CD14-positive monocyte (primary cell): ENCODE measurements around the gene HOXC13. TPM values are rescaled to one million over a fixed set of nuclear protein-coding genes. Genes with fewer than 3 reads are reported as not detected.

Source experiments
- DNase-seq, 3 donors: peaks; one replicate each; pipeline ENCODE4 v3.0.0-alpha.2; 2011 to 2022
- H2AFZ ChIP-seq: 2 replicates; pipeline ENCODE4 v1.6.0; 2012; ENCODE audit warnings: mild to moderate bottlenecking, low read depth, low read length, inconsistent platforms; ENCODE audit not compliant: insufficient read depth, poor library complexity, severe bottlenecking
- H3K27ac ChIP-seq, 2 donors: 1 replicate in 1 of 2; 2 replicates in 1 of 2; pipeline ENCODE4 v1.5.1; 2012 to 2013; ENCODE audit warnings: low read length in 2 of 2, control low read depth in 1 of 2, inconsistent platforms in 1 of 2, low read depth in 1 of 2, mild to moderate bottlenecking in 1 of 2
- H3K27me3 ChIP-seq, 2 donors: one replicate each; pipeline versions ENCODE4 v1.6.0 to v1.6.1; 2011 to 2013; ENCODE audit warnings: low read length in 2 of 2; ENCODE audit not compliant: control insufficient read depth in 2 of 2, insufficient read depth in 2 of 2
- H3K36me3 ChIP-seq, 2 donors: replicated peaks in 1 of 2; 1 replicate in 1 of 2; 2 replicates in 1 of 2; pipeline versions ENCODE4 v1.5.1 to v1.6.1; 2012 to 2013; ENCODE audit warnings: low read length in 2 of 2, control low read depth in 1 of 2, inconsistent platforms in 1 of 2, mild to moderate bottlenecking in 1 of 2; ENCODE audit not compliant: insufficient read depth in 2 of 2, control insufficient read depth in 1 of 2
- H3K4me1 ChIP-seq, 2 donors: 1 replicate in 1 of 2; 2 replicates in 1 of 2; pipeline versions ENCODE4 v1.5.1 to v1.6.1; 2012 to 2013; ENCODE audit warnings: low read length in 2 of 2, control low read depth in 1 of 2, inconsistent platforms in 1 of 2, mild to moderate bottlenecking in 1 of 2, moderate library complexity in 1 of 2; ENCODE audit not compliant: insufficient read depth in 2 of 2, control insufficient read depth in 1 of 2
- H3K4me2 ChIP-seq: replicated peaks from 2 replicates; pipeline ENCODE3; 2012; ENCODE audit warnings: low read length, moderate library complexity, mild to moderate bottlenecking; ENCODE audit not compliant: poor library complexity, severe bottlenecking; ENCODE audit errors: extremely low read depth
- H3K4me3 ChIP-seq, 3 experiments: fragments of 200-600 bp in 1 of 3; sonication (generic) in 1 of 3; replicated peaks in 1 of 3; 1 replicate in 2 of 3; 2 replicates in 1 of 3; pipeline ENCODE4 v1.5.1; 2011 to 2013; ENCODE audit warnings: low read length in 3 of 3, mild to moderate bottlenecking in 3 of 3, control low read depth in 2 of 3, low read depth in 2 of 3, inconsistent platforms in 1 of 3, moderate library complexity in 1 of 3
- H3K79me2 ChIP-seq: 2 replicates; pipeline ENCODE4 v1.6.0; 2012; ENCODE audit warnings: mild to moderate bottlenecking, control low read depth, inconsistent platforms, low read length, moderate library complexity; ENCODE audit not compliant: insufficient read depth
- H3K9ac ChIP-seq: 2 replicates; pipeline ENCODE4 v1.6.0; 2017; ENCODE audit warnings: low read length, mild to moderate bottlenecking; ENCODE audit not compliant: insufficient read depth, poor library complexity, severe bottlenecking
- H3K9me3 ChIP-seq, 2 donors: replicated peaks in 1 of 2; 1 replicate in 1 of 2; 2 replicates in 1 of 2; pipeline versions ENCODE4 v1.5.1 to v1.6.1; 2012 to 2013; ENCODE audit warnings: low read length in 2 of 2, control low read depth in 1 of 2; ENCODE audit not compliant: control insufficient read depth in 1 of 2, insufficient read depth in 1 of 2
- H4K20me1 ChIP-seq: 2 replicates; pipeline ENCODE4 v1.6.0; 2012; ENCODE audit warnings: mild to moderate bottlenecking, low read length, control low read depth, moderate library complexity; ENCODE audit not compliant: insufficient read depth
- H3K27ac Mint-ChIP-seq, 7 donors: one replicate each; pipeline ENCODE4 v1.8.0; 2020; ENCODE audit warnings: mild to moderate bottlenecking in 7 of 7, mixed read lengths in 7 of 7, moderate library complexity in 6 of 7, inconsistent platforms in 2 of 7
- H3K27me3 Mint-ChIP-seq, 3 donors: one replicate each; pipeline ENCODE4 v1.8.0; 2021 to 2022; ENCODE audit warnings: low read depth in 3 of 3, mild to moderate bottlenecking in 3 of 3, mixed read lengths in 3 of 3, moderate library complexity in 3 of 3, inconsistent platforms in 1 of 3
- H3K36me3 Mint-ChIP-seq, 2 donors: one replicate each; pipeline ENCODE4 v1.8.0; 2020; ENCODE audit warnings: mixed read lengths in 2 of 2, inconsistent platforms in 1 of 2, mild to moderate bottlenecking in 1 of 2
- H3K4me1 Mint-ChIP-seq: one replicate; pipeline ENCODE4 v1.8.0; 2020; ENCODE audit warnings: mild to moderate bottlenecking, mixed read lengths
- H3K4me3 Mint-ChIP-seq, 2 donors: one replicate each; pipeline ENCODE4 v1.8.0; 2020; ENCODE audit warnings: mild to moderate bottlenecking in 2 of 2, mixed read lengths in 2 of 2, moderate library complexity in 1 of 2
- H3K9me3 Mint-ChIP-seq, 7 donors: one replicate each; pipeline ENCODE4 v1.8.0; 2020 to 2022; ENCODE audit warnings: mixed read lengths in 7 of 7, mild to moderate bottlenecking in 6 of 7, moderate library complexity in 6 of 7, inconsistent platforms in 2 of 7
- WGBS: methylation state at CpG from one replicate; pipeline ENCODE4 v1.1.5; 2013; ENCODE audit warnings: missing lambda C conversion rate; ENCODE audit not compliant: insufficient coverage; 5-methylcytosine and 5-hydroxymethylcytosine counted together
- intact Hi-C, 2 donors: fragments of 100-400 bp; cut with micrococcal nuclease; formaldehyde crosslinking; loops; one replicate each; pipeline versions ENCODE4 v1.15.0 to v1.15.1; 2023
- polyA plus RNA-seq, 3 donors: library from polyadenylated mRNA; depleted of rRNA in 1 of 3; unstranded in 2 of 3; stranded (reverse) in 1 of 3; fragments of 300-500 nt in 2 of 3; fragments of >200 nt in 1 of 3; fragmentation: Illumina TruSeq in 2 of 3; gene quantifications; 1 replicate in 2 of 3; 2 replicates in 1 of 3; pipeline ENCODE4 v1.2.3, GENCODE V29; 2012 to 2021
- TF ChIP-seq, protein P1 (sequence below): fragments of 200-600 bp; IDR thresholded peaks from one replicate; pipeline ENCODE4 v1.8.0; 2022; ENCODE audit warnings: antibody characterized with exemption, mild to moderate bottlenecking

The HOXC13 gene
- polyA plus RNA-seq, 3 donors, result not detected

DNA sequence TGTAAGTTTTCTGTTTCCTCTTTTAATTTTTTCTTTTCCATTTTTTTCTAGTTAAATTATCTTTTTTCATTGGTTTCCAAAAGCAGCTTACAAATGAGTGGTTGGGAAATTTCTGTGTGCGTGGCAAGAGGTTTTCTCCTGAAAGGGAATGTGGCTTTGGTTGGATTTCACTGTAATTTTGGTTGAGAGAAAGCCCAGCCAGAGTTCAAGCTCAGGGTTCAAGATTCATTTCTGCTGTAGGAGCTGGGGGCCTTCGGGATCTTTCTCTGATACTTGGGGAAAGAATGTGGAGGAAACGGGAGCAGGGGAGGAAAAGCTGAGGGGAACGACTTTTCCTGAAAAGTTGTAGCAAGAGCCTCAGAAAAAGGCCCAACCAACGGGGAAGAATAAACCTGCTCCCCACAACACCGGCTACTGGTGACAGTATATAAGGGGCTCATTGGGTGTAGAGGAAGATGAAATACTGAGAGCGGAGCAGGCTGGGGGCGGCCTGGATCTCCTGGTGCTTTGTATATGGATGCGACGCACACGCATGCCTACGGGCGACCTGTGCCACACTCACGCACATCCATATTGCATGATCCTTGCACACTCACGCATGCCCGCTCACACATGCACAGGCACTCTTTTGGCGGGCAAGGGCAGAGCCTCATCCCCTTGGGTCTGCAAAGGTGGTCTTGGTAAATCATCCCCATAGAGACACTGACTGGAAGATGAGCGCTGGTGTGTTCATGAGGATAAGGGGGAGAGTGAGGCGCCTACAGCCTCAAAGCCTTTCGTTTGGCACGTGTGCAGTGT lies 48.3 kb downstream of the HOXC13 start:
- no peak overlapping the region for H3K27ac ChIP-seq
- H3K4me1 ChIP-seq, result peaks cover 30 to 36% of the 10 kb centered on the region in 2 donors

DNA sequence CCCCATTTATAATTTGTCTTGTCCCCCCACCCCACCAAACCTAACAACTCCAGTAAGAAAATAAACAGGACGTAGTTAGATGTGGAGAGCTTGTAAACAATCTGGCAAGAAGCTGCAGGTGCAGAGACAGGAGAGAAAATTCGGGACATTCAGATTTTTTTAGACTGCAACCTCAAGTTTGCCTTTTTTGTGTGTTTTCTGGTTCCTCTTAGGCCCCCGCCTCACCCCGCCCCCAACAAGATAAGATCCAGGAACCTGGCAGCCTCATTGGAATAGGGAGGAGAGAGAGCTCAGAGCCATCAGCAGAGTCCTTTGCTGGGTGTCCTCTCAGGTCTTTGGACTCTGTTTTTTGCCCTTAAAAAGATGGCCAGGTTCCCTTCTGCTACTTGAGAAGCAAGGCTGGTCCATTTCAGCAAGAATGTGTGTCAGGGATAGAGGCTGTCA lies 49.2 kb downstream of the HOXC13 start:
- Mint-ChIP-seq H3K4me3 (peak overlapping the region in 1 of 2 donors; percentile 80), H3K27me3 (peaks cover 98 to 100% (median 100%) of the 10 kb centered on the region in 3 donors), H3K36me3 (peaks cover 6 to 34% of the 10 kb centered on the region in 2 donors), H3K4me1 (peaks cover 42% of the 10 kb centered on the region), H3K9me3 (peaks cover 16 to 77% (median 50%) of the 10 kb centered on the region in 7 donors), H3K27ac (no peak overlapping the region)
- Histone ChIP-seq H3K36me3 (no peaks in the 10 kb centered on the region), H3K9me3 (peaks cover 36 to 83% of the 10 kb centered on the region in 2 donors), H3K27me3 (peaks cover 91 to 100% of the 10 kb centered on the region in 2 donors), H4K20me1 (no peaks in the 10 kb centered on the region), H3K9ac (no peak overlapping the region), H3K27ac (no peak overlapping the region), H3K4me3 (no peak overlapping the region), H3K4me1 (peaks cover 30 to 35% of the 10 kb centered on the region in 2 donors), H3K79me2 (no peaks in the 10 kb centered on the region), H3K4me2 (no peak overlapping the region), H2AFZ (no peak overlapping the region)
- no peak for DNase-seq
- WGBS, result no CpG with 5 or more reads among the region's 4 CpGs
- intact Hi-C loops, result loop anchor here in 1 of 2 donors (10.0 kb wide), 1 partner anchor 293 kb away; no protein-coding TSS in a partner anchor
- TF ChIP-seq, protein P1, sequence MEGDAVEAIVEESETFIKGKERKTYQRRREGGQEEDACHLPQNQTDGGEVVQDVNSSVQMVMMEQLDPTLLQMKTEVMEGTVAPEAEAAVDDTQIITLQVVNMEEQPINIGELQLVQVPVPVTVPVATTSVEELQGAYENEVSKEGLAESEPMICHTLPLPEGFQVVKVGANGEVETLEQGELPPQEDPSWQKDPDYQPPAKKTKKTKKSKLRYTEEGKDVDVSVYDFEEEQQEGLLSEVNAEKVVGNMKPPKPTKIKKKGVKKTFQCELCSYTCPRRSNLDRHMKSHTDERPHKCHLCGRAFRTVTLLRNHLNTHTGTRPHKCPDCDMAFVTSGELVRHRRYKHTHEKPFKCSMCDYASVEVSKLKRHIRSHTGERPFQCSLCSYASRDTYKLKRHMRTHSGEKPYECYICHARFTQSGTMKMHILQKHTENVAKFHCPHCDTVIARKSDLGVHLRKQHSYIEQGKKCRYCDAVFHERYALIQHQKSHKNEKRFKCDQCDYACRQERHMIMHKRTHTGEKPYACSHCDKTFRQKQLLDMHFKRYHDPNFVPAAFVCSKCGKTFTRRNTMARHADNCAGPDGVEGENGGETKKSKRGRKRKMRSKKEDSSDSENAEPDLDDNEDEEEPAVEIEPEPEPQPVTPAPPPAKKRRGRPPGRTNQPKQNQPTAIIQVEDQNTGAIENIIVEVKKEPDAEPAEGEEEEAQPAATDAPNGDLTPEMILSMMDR, result no peak

More for the DNA sequence above, 48.3 kb downstream of the HOXC13 start:
- no peaks in the 10 kb centered on the region for H3K36me3 ChIP-seq
- no peaks in the 10 kb centered on the region for H3K79me2 ChIP-seq
- TF ChIP-seq, protein P1, result no peak
- peak overlapping the region in 1 of 2 donors; percentile 80 for H3K4me3 Mint-ChIP-seq
- intact Hi-C loops, result loop anchor here in 1 of 2 donors (10.0 kb wide), 1 partner anchor 292 kb away; no protein-coding TSS in a partner anchor
- WGBS, result 31% methylated on average over 6 of the region's 21 CpGs
- H3K9ac ChIP-seq, result no peak overlapping the region
- peaks cover 6 to 36% of the 10 kb centered on the region in 2 donors for H3K36me3 Mint-ChIP-seq
- H3K27me3 Mint-ChIP-seq, result peaks cover 98 to 100% (median 100%) of the 10 kb centered on the region in 3 donors
- H3K9me3 Mint-ChIP-seq, result peaks cover 17 to 83% (median 57%) of the 10 kb centered on the region in 7 donors
- H3K4me2 ChIP-seq, result no peak overlapping the region
- peaks cover 91 to 100% of the 10 kb centered on the region in 2 donors for H3K27me3 ChIP-seq
- no peak overlapping the region for H3K4me3 ChIP-seq
- H3K27ac Mint-ChIP-seq, result no peak overlapping the region
- no peak overlapping the region for H2AFZ ChIP-seq
- no peak for DNase-seq
- peaks cover 46 to 85% of the 10 kb centered on the region in 2 donors for H3K9me3 ChIP-seq
- H4K20me1 ChIP-seq, result no peaks in the 10 kb centered on the region
- H3K4me1 Mint-ChIP-seq, result peaks cover 42% of the 10 kb centered on the region
